ENCODE results near the gene EPHA10.

DNA sequence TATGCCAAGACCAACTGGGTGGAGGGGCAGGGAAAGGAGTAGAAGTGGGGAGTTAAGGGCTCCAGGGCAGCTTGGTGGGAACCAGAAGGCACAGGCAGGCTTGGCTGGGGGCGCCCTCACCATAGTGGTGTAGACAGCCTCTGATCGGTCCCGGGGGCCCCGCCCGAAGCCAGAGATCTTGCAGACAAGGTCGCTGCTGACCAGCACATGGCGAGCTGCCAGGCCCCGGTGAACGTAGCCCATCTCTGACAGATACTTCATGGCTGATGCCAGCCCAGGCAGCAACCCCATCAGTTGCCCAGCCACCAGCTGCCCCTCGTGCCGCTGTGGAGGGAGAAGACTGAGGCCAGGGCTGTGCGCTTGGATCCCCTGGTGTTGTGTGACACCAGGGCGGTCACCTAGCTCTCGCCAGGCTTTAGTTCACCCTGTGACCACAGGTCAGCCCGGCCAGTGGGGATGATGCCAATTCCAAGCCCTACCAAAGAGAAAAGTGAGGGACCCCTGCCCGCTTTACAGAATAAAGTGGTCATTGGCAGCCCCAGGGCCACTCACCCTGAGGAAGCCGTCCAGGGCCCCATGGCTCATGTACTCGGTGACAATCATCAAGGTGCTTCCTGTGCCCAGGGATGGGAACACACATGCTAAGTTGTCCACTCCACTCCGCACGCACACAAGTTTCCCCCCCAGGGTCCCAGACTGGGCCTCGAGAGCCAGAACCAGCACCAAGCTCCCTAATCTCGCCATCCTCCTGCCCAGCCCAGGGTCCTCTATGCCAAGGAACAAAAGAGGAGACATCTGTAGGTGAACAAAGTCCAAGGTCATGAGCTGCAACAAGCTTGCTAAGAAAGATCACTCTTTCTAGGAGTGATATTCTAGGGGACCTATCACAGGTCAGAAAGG lies 44.4 kb downstream of the EPHA10 start:
- no peak for TF ChIP-seq ARNTL (CRISPR knock-in tag; IDR thresholded peaks at IDR 0.05; ENCODE audit: borderline replicate concordance, low read depth)
- no peak for TF ChIP-seq ESRRG (CRISPR knock-in tag; IDR thresholded peaks at IDR 0.05)
- no peak for TF ChIP-seq ZFP30 (CRISPR knock-in tag; IDR thresholded peaks at IDR 0.05)
- TF ChIP-seq SNAI2 (CRISPR knock-in tag; IDR thresholded peaks at IDR 0.05) = no peak
- no peak for TF ChIP-seq ISL1 (CRISPR knock-in tag; IDR thresholded peaks at IDR 0.05)
- TF ChIP-seq, protein P1, sequence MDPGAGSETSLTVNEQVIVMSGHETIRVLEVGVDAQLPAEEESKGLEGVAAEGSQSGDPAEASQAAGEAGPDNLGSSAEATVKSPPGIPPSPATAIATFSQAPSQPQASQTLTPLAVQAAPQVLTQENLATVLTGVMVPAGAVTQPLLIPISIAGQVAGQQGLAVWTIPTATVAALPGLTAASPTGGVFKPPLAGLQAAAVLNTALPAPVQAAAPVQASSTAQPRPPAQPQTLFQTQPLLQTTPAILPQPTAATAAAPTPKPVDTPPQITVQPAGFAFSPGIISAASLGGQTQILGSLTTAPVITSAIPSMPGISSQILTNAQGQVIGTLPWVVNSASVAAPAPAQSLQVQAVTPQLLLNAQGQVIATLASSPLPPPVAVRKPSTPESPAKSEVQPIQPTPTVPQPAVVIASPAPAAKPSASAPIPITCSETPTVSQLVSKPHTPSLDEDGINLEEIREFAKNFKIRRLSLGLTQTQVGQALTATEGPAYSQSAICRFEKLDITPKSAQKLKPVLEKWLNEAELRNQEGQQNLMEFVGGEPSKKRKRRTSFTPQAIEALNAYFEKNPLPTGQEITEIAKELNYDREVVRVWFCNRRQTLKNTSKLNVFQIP (CRISPR knock-in tag; IDR thresholded peaks at IDR 0.05; ENCODE audit: borderline replicate concordance, low read depth) = no peak
